ENCODE results near the gene FOXC1.

FOXC1 gene

GRCh38 chr6:1612974-1613306, 3.2 kb downstream of the FOXC1 start:
- no peak for DNase-seq

- DNase-seq, result no peak
Observed at GRCh38 chr6:1613346-1613687, 3.6 kb downstream of the FOXC1 start.

- no peak for DNase-seq
Observed at GRCh38 chr6:1613688-1614447, 4.2 kb downstream of the FOXC1 start.

- no peak for DNase-seq
Observed at GRCh38 chr6:1614448-1615150, 4.9 kb downstream of the FOXC1 start.

- DNase-seq, result no peak
Observed at GRCh38 chr6:1615151-1615852, 5.6 kb downstream of the FOXC1 start.

GRCh38 chr6:1615853-1616420, 6.2 kb downstream of the FOXC1 start:
- no peak for DNase-seq

GRCh38 chr6:1616701-1617463, 7.2 kb downstream of the FOXC1 start:
- no peak for DNase-seq

GRCh38 chr6:1617466-1618310, 8.0 kb downstream of the FOXC1 start:
- no peak for DNase-seq

GRCh38 chr6:1618311-1619097, 8.8 kb downstream of the FOXC1 start:
- DNase-seq, result no peak

GRCh38 chr6:1619098-1619672, 9.5 kb downstream of the FOXC1 start:
- DNase-seq, result no peak

GRCh38 chr6:1619673-1620503, 10.2 kb downstream of the FOXC1 start:
- DNase-seq, result no peak

- no peak for DNase-seq
Observed at GRCh38 chr6:1620504-1621069, 10.9 kb downstream of the FOXC1 start.

- DNase-seq, result no peak
Observed at GRCh38 chr6:1621070-1621701, 11.5 kb downstream of the FOXC1 start.

GRCh38 chr6:1622220-1622850, 12.6 kb downstream of the FOXC1 start:
- DNase-seq, result no peak

GRCh38 chr6:1622851-1623768, 13.4 kb downstream of the FOXC1 start:
- DNase-seq, result no peak

GRCh38 chr6:1623769-1624057, 14.0 kb downstream of the FOXC1 start:
- no peak for DNase-seq

GRCh38 chr6:1624058-1624850, 14.5 kb downstream of the FOXC1 start:
- no peak for DNase-seq
